ENCODE measurements around the gene OSBP2. TPM values are rescaled to one million over a fixed set of nuclear protein-coding genes. Genes with fewer than 3 reads are reported as not detected.

Gene OSBP2
- total and polyA plus RNA-seq, 10 of the 15 experiments (the other 5 are each of a cell fraction or from before 2014, with no cell fraction given): 0.11 to 7.7 (median 3.6) TPM

- Histone ChIP-seq H3K36me3 (ENCODE audit: control insufficient read depth in 2 of 2, insufficient read depth in 2 of 2, low read length in 1 of 2) (no peaks in the 10 kb centered on the region), H3K4me2 (ENCODE audit: control insufficient read depth, insufficient read depth) (peak overlapping the region; percentile 23; the same call in 1 of the 2 replicates), H4K20me1 (ENCODE audit: control insufficient read depth, insufficient read depth) (no peaks in the 10 kb centered on the region), H3K27ac (ENCODE audit: control insufficient read depth, insufficient read depth) (no peak overlapping the region), H3K27me3 (replicated peaks in 1 of 2; ENCODE audit: control insufficient read depth in 2 of 2, insufficient read depth in 2 of 2, low read length in 1 of 2) (no peaks in the 10 kb centered on the region), H3K9me3 (replicated peaks; ENCODE audit: control insufficient read depth, insufficient read depth, low read length) (no peaks in the 10 kb centered on the region; the same call in 2 of the 3 replicates), H3K79me2 (ENCODE audit: control insufficient read depth, insufficient read depth, low read length) (no peaks in the 10 kb centered on the region), H3K9ac (ENCODE audit: control insufficient read depth, insufficient read depth, low read length) (no peak overlapping the region), H3K4me1 (ENCODE audit: control insufficient read depth, insufficient read depth, low read length) (peaks cover 52% of the 10 kb centered on the region), H2AFZ (ENCODE audit: control insufficient read depth, low read depth, low read length) (no peak overlapping the region), H3K4me3 (no peak overlapping the region)
- WGBS (ENCODE audit: insufficient coverage, insufficient replicate concordance, low lambda C conversion rate, missing lambda C conversion rate): 52% methylated on average over 10 of the region's 10 CpGs
- SMC1A ChIA-PET (ENCODE audit: uncharacterized antibody, unreplicated experiment): interaction anchor here (0.7 to 3.9 kb wide), 13 partner anchors 9 to 431 kb away, joined by 3 to 27 read pairs (median 5); partner anchors contain the start of gene SLC35E4
- FAIRE-seq (no peak), ATAC-seq (0 out of 3 replicates have a peak, but pooled peaks have one; percentile 3), DNase-seq (ENCODE audit: low read depth, low spot score) (no peak)
- POLR2A ChIA-PET: interaction anchor here (0.9 to 1.5 kb wide), 5 partner anchors 32 to 136 kb away, joined by 3 to 5 read pairs (median 3); partner anchors contain the start of gene TCN2
- RAD21 ChIA-PET (ENCODE audit: unreplicated experiment): interaction anchor here (0.8 to 2.1 kb wide), 4 partner anchors 11 to 109 kb away, joined by 3 to 19 read pairs (median 8); partner anchors contain the start of gene SLC35E4
- in situ Hi-C loops (cut with MboI): no loop called here
- BruUV-seq (replicated peaks): no TSS peak
- CTCF ChIA-PET: interaction anchor here (0.6 to 8.5 kb wide), 10 partner anchors 9 to 178 kb away, joined by 3 to 57 read pairs (median 3); partner anchors contain the start of gene SLC35E4
- intact Hi-C loops (cut with micrococcal nuclease; ENCODE audit: unreplicated experiment): loop anchor here (2.0 kb wide), 1 partner anchor 37 kb away; no protein-coding TSS in a partner anchor
- TF ChIP-seq ATF2 (IDR thresholded peaks at IDR 0.05; ENCODE audit: low read length) (no peak), BMI1 (IDR thresholded peaks at IDR 0.05; ENCODE audit: borderline replicate concordance) (no peak), LARP7 (IDR thresholded peaks at IDR 0.05) (no peak), YBX1 (IDR thresholded peaks at IDR 0.05) (no peak), ZNF592 (IDR thresholded peaks at IDR 0.05) (no peak), EGR1 (IDR thresholded peaks at IDR 0.05; ENCODE audit: borderline replicate concordance in 1 of 2, low read depth in 2 of 2, low read length in 2 of 2) (no peak), ZBED1 (IDR thresholded peaks at IDR 0.05; ENCODE audit: borderline replicate concordance) (no peak), NFXL1 (IDR thresholded peaks at IDR 0.05; ENCODE audit: borderline replicate concordance) (no peak), ZNF217 (IDR thresholded peaks at IDR 0.05) (no peak), TBL1XR1 (IDR thresholded peaks at IDR 0.05; ENCODE audit: low read depth, low read length) (no peak), RB1 (IDR thresholded peaks at IDR 0.05; ENCODE audit: borderline replicate concordance) (no peak), NBN (IDR thresholded peaks at IDR 0.05) (no peak), MXI1 (IDR thresholded peaks at IDR 0.05; ENCODE audit: low read depth, low read length) (no peak), HDAC6 (IDR thresholded peaks at IDR 0.05; ENCODE audit: unreplicated experiment) (no peak), SIN3A (IDR thresholded peaks at IDR 0.05; ENCODE audit: low read depth, low read length) (no peak), ZNF622 (IDR thresholded peaks at IDR 0.05) (no peak), ELK1 (IDR thresholded peaks at IDR 0.05; ENCODE audit: low read depth, low read length) (no peak)
- TF ChIP-seq, protein P1, sequence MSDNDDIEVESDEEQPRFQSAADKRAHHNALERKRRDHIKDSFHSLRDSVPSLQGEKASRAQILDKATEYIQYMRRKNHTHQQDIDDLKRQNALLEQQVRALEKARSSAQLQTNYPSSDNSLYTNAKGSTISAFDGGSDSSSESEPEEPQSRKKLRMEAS (IDR thresholded peaks at IDR 0.05; ENCODE audit: low read depth, low read length): no peak
Observed at GRCh38 chr22:30743257-30744020, 48.8 kb downstream of the OSBP2 start.
